Amygdala (tissue), 56 donors: ENCODE data around the gene SCUBE1.
A peak's percentile ranks its signal among the peaks of the same experiment; 100 is the strongest.

Experiments used
- DNase-seq, 56 donors: peaks; one replicate each; lab custom pipeline; 2025; lab: John Stamatoyannopoulos, UW

SCUBE1 gene

GRCh38 chr22:43152357-43153071, 190.7 kb downstream of the SCUBE1 start:
- peak in 34 of 56 donors; percentile 16 to 76 (median 48) for DNase-seq

GRCh38 chr22:43152003-43152356, 191.2 kb downstream of the SCUBE1 start:
- DNase-seq = no peak

GRCh38 chr22:43151251-43152002, 191.7 kb downstream of the SCUBE1 start, which contains the start of gene TSPO:
TSPO (plus strand) TSS chr22:43151559; CDS start chr22:43159239, 7,680 bp downstream.
- DNase-seq = peak in 54 of 56 donors; percentile 15 to 88 (median 69)

- DNase-seq = no peak
Observed at GRCh38 chr22:43150731-43151206, 192.4 kb downstream of the SCUBE1 start.

GRCh38 chr22:43148581-43148980, 194.6 kb downstream of the SCUBE1 start:
- no peak for DNase-seq

- peak in 1 of 56 donors; percentile 2 for DNase-seq
Observed at GRCh38 chr22:43147821-43148220, 195.4 kb downstream of the SCUBE1 start.
